ENCODE measurements around the gene AFF3. TPM values are rescaled to one million over a fixed set of nuclear protein-coding genes. Genes with fewer than 3 reads are reported as not detected.

AFF3 gene
- total and polyA plus RNA-seq, 4 experiments from 2014 or later = 0.63 to 4.6 (median 3.6) TPM

- ChIA-PET CTCF (ENCODE audit: partially characterized antibody) (no interaction called here), POLR2A (ENCODE audit: partially characterized antibody) (no interaction called here)
- H3K36me3 Mint-ChIP-seq = no peaks in the 10 kb centered on the region
- H3K27ac Mint-ChIP-seq = no peak overlapping the region
- Histone ChIP-seq H3K9me3 (ENCODE audit: control insufficient read depth in 1 of 2, low read length in 2 of 2) (no peaks in the 10 kb centered on the region), H3K27ac (ENCODE audit: low read depth, low read length) (no peak overlapping the region), H3K36me3 (ENCODE audit: insufficient read depth, low read length) (no peaks in the 10 kb centered on the region), H3K4me1 (ENCODE audit: insufficient read depth, low read length) (no peaks in the 10 kb centered on the region), H3K4me3 (ENCODE audit: low read length in 2 of 2) (no peak overlapping the region), H3K27me3 (ENCODE audit: insufficient read depth, low read length) (no peaks in the 10 kb centered on the region)
- no peak overlapping the region for H3K4me3 Mint-ChIP-seq
- H3K4me1 Mint-ChIP-seq = no peaks in the 10 kb centered on the region
- no peak for DNase-seq
- intact Hi-C loops (cut with micrococcal nuclease) = no loop called here
- peaks cover 0 to 18% (median 7%) of the 10 kb centered on the region in 8 donors for H3K9me3 Mint-ChIP-seq
- H3K27me3 Mint-ChIP-seq = peaks cover 4 to 11% of the 10 kb centered on the region in 2 donors
These were observed 604.4 kb downstream of the AFF3 start for GRCh38 chr2:99537910-99538485.

GRCh38 chr2:99524056-99524455 is 618.3 kb downstream of the AFF3 start:
- intact Hi-C loops (cut with micrococcal nuclease) = no loop called here

GRCh38 chr2:99522157-99522556 is 620.2 kb downstream of the AFF3 start:
- Mint-ChIP-seq H3K27ac (no peak overlapping the region), H3K9me3 (no peaks in the 10 kb centered on the region), H3K27me3 (peaks cover 5 to 7% of the 10 kb centered on the region in 2 donors), H3K4me3 (no peak overlapping the region), H3K4me1 (no peaks in the 10 kb centered on the region), H3K36me3 (no peaks in the 10 kb centered on the region)
- Histone ChIP-seq H3K4me1 (ENCODE audit: insufficient read depth, low read length) (no peaks in the 10 kb centered on the region), H3K4me3 (ENCODE audit: low read length in 2 of 2) (no peak overlapping the region), H3K9me3 (ENCODE audit: control insufficient read depth in 1 of 2, low read length in 2 of 2) (no peaks in the 10 kb centered on the region), H3K27ac (ENCODE audit: low read depth, low read length) (no peak overlapping the region), H3K27me3 (ENCODE audit: insufficient read depth, low read length) (no peaks in the 10 kb centered on the region), H3K36me3 (ENCODE audit: insufficient read depth, low read length) (no peaks in the 10 kb centered on the region)
- intact Hi-C loops (cut with micrococcal nuclease) = no loop called here
- ChIA-PET POLR2A (ENCODE audit: partially characterized antibody) (no interaction called here), CTCF (ENCODE audit: partially characterized antibody) (no interaction called here)
- DNase-seq = no peak

More at GRCh38 chr2:99524056-99524455, 618.3 kb downstream of the AFF3 start:
- Mint-ChIP-seq H3K27ac (no peak overlapping the region), H3K36me3 (no peaks in the 10 kb centered on the region), H3K9me3 (no peaks in the 10 kb centered on the region), H3K4me3 (no peak overlapping the region), H3K27me3 (peaks cover 5 to 11% of the 10 kb centered on the region in 2 donors), H3K4me1 (no peaks in the 10 kb centered on the region)
- Histone ChIP-seq H3K4me1 (ENCODE audit: insufficient read depth, low read length) (no peaks in the 10 kb centered on the region), H3K9me3 (ENCODE audit: control insufficient read depth in 1 of 2, low read length in 2 of 2) (no peaks in the 10 kb centered on the region), H3K4me3 (ENCODE audit: low read length in 2 of 2) (no peak overlapping the region), H3K27ac (ENCODE audit: low read depth, low read length) (no peak overlapping the region), H3K27me3 (ENCODE audit: insufficient read depth, low read length) (no peaks in the 10 kb centered on the region), H3K36me3 (ENCODE audit: insufficient read depth, low read length) (no peaks in the 10 kb centered on the region)
- DNase-seq = no peak
- POLR2A ChIA-PET (ENCODE audit: partially characterized antibody) = no interaction called here
- CTCF ChIA-PET (ENCODE audit: partially characterized antibody) = no interaction called here

- POLR2A ChIA-PET (ENCODE audit: partially characterized antibody) = no interaction called here
- H3K27me3 Mint-ChIP-seq = peaks cover 7 to 8% of the 10 kb centered on the region in 2 donors
- CTCF ChIA-PET (ENCODE audit: partially characterized antibody) = no interaction called here
These were observed 621.6 kb downstream of the AFF3 start for GRCh38 chr2:99520813-99521212.

GRCh38 chr2:99520195-99520594 is 622.2 kb downstream of the AFF3 start:
- H3K36me3 Mint-ChIP-seq = no peaks in the 10 kb centered on the region
- no peak for DNase-seq
- H3K4me1 ChIP-seq (ENCODE audit: insufficient read depth, low read length) = no peaks in the 10 kb centered on the region
- H3K27me3 ChIP-seq (ENCODE audit: insufficient read depth, low read length) = no peaks in the 10 kb centered on the region
- POLR2A ChIA-PET (ENCODE audit: partially characterized antibody) = no interaction called here
- H3K4me3 Mint-ChIP-seq = no peak overlapping the region
- H3K4me3 ChIP-seq (ENCODE audit: low read length in 2 of 2) = no peak overlapping the region
- no peak overlapping the region for H3K27ac ChIP-seq (ENCODE audit: low read depth, low read length)
- no peaks in the 10 kb centered on the region for H3K36me3 ChIP-seq (ENCODE audit: insufficient read depth, low read length)
- H3K4me1 Mint-ChIP-seq = no peaks in the 10 kb centered on the region
- intact Hi-C loops (cut with micrococcal nuclease) = no loop called here
- peaks cover 8 to 9% of the 10 kb centered on the region in 2 donors for H3K27me3 Mint-ChIP-seq
- no peaks in the 10 kb centered on the region for H3K9me3 ChIP-seq (ENCODE audit: control insufficient read depth in 1 of 2, low read length in 2 of 2)
- CTCF ChIA-PET (ENCODE audit: partially characterized antibody) = no interaction called here
- no peaks in the 10 kb centered on the region for H3K9me3 Mint-ChIP-seq
- no peak overlapping the region for H3K27ac Mint-ChIP-seq

More at GRCh38 chr2:99520813-99521212, 621.6 kb downstream of the AFF3 start:
- Mint-ChIP-seq H3K36me3 (no peaks in the 10 kb centered on the region), H3K4me1 (no peaks in the 10 kb centered on the region), H3K27ac (no peak overlapping the region), H3K9me3 (no peaks in the 10 kb centered on the region), H3K4me3 (no peak overlapping the region)
- H3K27ac ChIP-seq (ENCODE audit: low read depth, low read length) = no peak overlapping the region
- H3K4me1 ChIP-seq (ENCODE audit: insufficient read depth, low read length) = no peaks in the 10 kb centered on the region
- H3K4me3 ChIP-seq (ENCODE audit: low read length in 2 of 2) = no peak overlapping the region
- no peaks in the 10 kb centered on the region for H3K9me3 ChIP-seq (ENCODE audit: control insufficient read depth in 1 of 2, low read length in 2 of 2)
- no peak for DNase-seq
- H3K27me3 ChIP-seq (ENCODE audit: insufficient read depth, low read length) = no peaks in the 10 kb centered on the region
- H3K36me3 ChIP-seq (ENCODE audit: insufficient read depth, low read length) = no peaks in the 10 kb centered on the region
- intact Hi-C loops (cut with micrococcal nuclease) = no loop called here

GRCh38 chr2:99514357-99514756 is 628.0 kb downstream of the AFF3 start:
- intact Hi-C loops (cut with micrococcal nuclease) = no loop called here
- no peak overlapping the region for H3K4me3 Mint-ChIP-seq

GRCh38 chr2:99512181-99512591 is 630.2 kb downstream of the AFF3 start:
- Mint-ChIP-seq H3K36me3 (no peaks in the 10 kb centered on the region), H3K9me3 (no peaks in the 10 kb centered on the region), H3K27me3 (peaks cover 2% of the 10 kb centered on the region in 2 donors), H3K4me1 (no peaks in the 10 kb centered on the region), H3K27ac (no peak overlapping the region), H3K4me3 (no peak overlapping the region)
- ChIA-PET CTCF (ENCODE audit: partially characterized antibody) (no interaction called here), POLR2A (ENCODE audit: partially characterized antibody) (no interaction called here)
- no peak for DNase-seq
- no peaks in the 10 kb centered on the region for H3K36me3 ChIP-seq (ENCODE audit: insufficient read depth, low read length)
- H3K27ac ChIP-seq (ENCODE audit: low read depth, low read length) = no peak overlapping the region
- H3K27me3 ChIP-seq (ENCODE audit: insufficient read depth, low read length) = no peaks in the 10 kb centered on the region
- H3K9me3 ChIP-seq (ENCODE audit: control insufficient read depth in 1 of 2, low read length in 2 of 2) = no peaks in the 10 kb centered on the region
- no peak overlapping the region for H3K4me3 ChIP-seq (ENCODE audit: low read length in 2 of 2)
- intact Hi-C loops (cut with micrococcal nuclease) = no loop called here
- H3K4me1 ChIP-seq (ENCODE audit: insufficient read depth, low read length) = no peaks in the 10 kb centered on the region

More at GRCh38 chr2:99514357-99514756, 628.0 kb downstream of the AFF3 start:
- no peak overlapping the region for H3K4me3 ChIP-seq (ENCODE audit: low read length in 2 of 2)
- H3K27ac ChIP-seq (ENCODE audit: low read depth, low read length) = no peak overlapping the region
- no peaks in the 10 kb centered on the region for H3K36me3 ChIP-seq (ENCODE audit: insufficient read depth, low read length)
- no peaks in the 10 kb centered on the region for H3K36me3 Mint-ChIP-seq
- H3K9me3 Mint-ChIP-seq = no peaks in the 10 kb centered on the region
- H3K4me1 Mint-ChIP-seq = no peaks in the 10 kb centered on the region
- CTCF ChIA-PET (ENCODE audit: partially characterized antibody) = no interaction called here
- peaks cover 4 to 7% of the 10 kb centered on the region in 2 donors for H3K27me3 Mint-ChIP-seq
- DNase-seq = no peak
- no peaks in the 10 kb centered on the region for H3K9me3 ChIP-seq (ENCODE audit: control insufficient read depth in 1 of 2, low read length in 2 of 2)
- H3K27me3 ChIP-seq (ENCODE audit: insufficient read depth, low read length) = no peaks in the 10 kb centered on the region
- POLR2A ChIA-PET (ENCODE audit: partially characterized antibody) = no interaction called here
- H3K4me1 ChIP-seq (ENCODE audit: insufficient read depth, low read length) = no peaks in the 10 kb centered on the region
- no peak overlapping the region for H3K27ac Mint-ChIP-seq

- no peak for DNase-seq
- Histone ChIP-seq H3K4me1 (ENCODE audit: insufficient read depth, low read length) (peaks cover 7% of the 10 kb centered on the region), H3K36me3 (ENCODE audit: insufficient read depth, low read length) (no peaks in the 10 kb centered on the region), H3K27me3 (ENCODE audit: insufficient read depth, low read length) (no peaks in the 10 kb centered on the region), H3K4me3 (ENCODE audit: low read length in 2 of 2) (no peak overlapping the region), H3K9me3 (ENCODE audit: control insufficient read depth in 1 of 2, low read length in 2 of 2) (no peaks in the 10 kb centered on the region), H3K27ac (ENCODE audit: low read depth, low read length) (no peak overlapping the region)
- Mint-ChIP-seq H3K9me3 (no peaks in the 10 kb centered on the region), H3K36me3 (no peaks in the 10 kb centered on the region), H3K27ac (no peak overlapping the region), H3K4me1 (peaks cover 5 to 14% (median 10%) of the 10 kb centered on the region in 4 donors), H3K27me3 (peaks cover 0 to 1% of the 10 kb centered on the region in 2 donors), H3K4me3 (no peak overlapping the region)
- intact Hi-C loops (cut with micrococcal nuclease) = no loop called here
- ChIA-PET CTCF (ENCODE audit: partially characterized antibody) (no interaction called here), POLR2A (ENCODE audit: partially characterized antibody) (no interaction called here)
These were observed 633.0 kb downstream of the AFF3 start for GRCh38 chr2:99509387-99509786.

All from CD4-positive, alpha-beta memory T cell (primary cell).